ENCODE measurements around the gene PROS1.

GRCh38 chr3:94001827-94002495 is 28.3 kb upstream of the PROS1 start:
- TF ChIP-seq CTCF (IDR thresholded peaks at IDR 0.05) (no peak), ZFX (IDR thresholded peaks at IDR 0.05; ENCODE audit: borderline replicate concordance) (no peak)

Measured in 22Rv1 (cell line).